Transverse colon (tissue), 4 donors: ENCODE measurements around the gene GNA12. TPM values are rescaled to one million over a fixed set of nuclear protein-coding genes. Genes with fewer than 3 reads are reported as not detected.

Source experiments
- DNase-seq: peaks from one replicate; pipeline ENCODE4 v3.0.0-alpha.2; 2019
- H3K27ac ChIP-seq, 4 donors: fragments of 200-600 bp; sonication (generic); 2 replicates each; pipeline ENCODE4 v1.5.1; 2016 to 2018; ENCODE audit warnings: inconsistent platforms in 4 of 4
- H3K27me3 ChIP-seq: fragments of 200-600 bp; sonication (generic); 2 replicates; pipeline ENCODE4 v1.5.1; 2017; ENCODE audit warnings: inconsistent platforms
- H3K36me3 ChIP-seq, 4 donors: fragments of 200-600 bp; sonication (generic); 2 replicates each; pipeline ENCODE4 v1.5.1; 2017 to 2019; ENCODE audit warnings: inconsistent platforms in 4 of 4
- H3K4me1 ChIP-seq, 4 donors: fragments of 200-600 bp; sonication (generic); 2 replicates each; pipeline ENCODE4 v1.5.1; 2017 to 2020; ENCODE audit warnings: inconsistent platforms in 4 of 4
- H3K4me3 ChIP-seq, 4 donors: fragments of 200-600 bp; sonication (generic); 1 replicate in 1 of 4; 2 replicates in 3 of 4; pipeline versions ENCODE4 v1.5.1 to v1.6.1; 2017 to 2019; ENCODE audit warnings: inconsistent platforms in 4 of 4
- H3K9me3 ChIP-seq, 2 donors: fragments of 200-600 bp; sonication (generic); 2 replicates each; pipeline ENCODE4 v1.5.1; 2017 to 2019; ENCODE audit warnings: inconsistent platforms in 2 of 2
- EP300 ChIP-seq: sonication (generic); formaldehyde crosslinking; IDR thresholded peaks from one replicate; pipeline ENCODE4 v1.6.1; 2017; ENCODE audit warnings: antibody characterized with exemption, low read depth
- POLR2A ChIP-seq: fragments of 450-650 bp; IDR thresholded peaks from one replicate; pipeline ENCODE4 v1.6.1; 2016; ENCODE audit warnings: antibody characterized with exemption, mild to moderate bottlenecking, moderate library complexity
- POLR2AphosphoS5 ChIP-seq, 3 donors: sonication (generic); formaldehyde crosslinking; IDR thresholded peaks; one replicate each; pipeline ENCODE4 v1.6.1; 2016; ENCODE audit warnings: antibody characterized with exemption in 3 of 3
- WGBS, 2 donors: methylation state at CpG; one replicate each; pipeline ENCODE4 v1.1.5; 2018; ENCODE audit warnings: low coverage in 1 of 2; 5-methylcytosine and 5-hydroxymethylcytosine counted together
- in situ Hi-C, 4 donors: fragments of 200-750 bp; cut with MboI; loops; one replicate each; pipeline versions ENCODE4 v1.15.0 to v1.15.1; 2017; ENCODE audit warnings: low sequenced_read_pairs in 3 of 4, low pct_ligation_motif_present in 1 of 4, low pct_unique_long_range_greater_than_20kb in 1 of 4
- intact Hi-C: fragments of 100-400 bp; cut with DNase I; formaldehyde crosslinking; loops from one replicate; pipeline ENCODE4 v1.15.1; 2023; ENCODE audit warnings: low total_unique reads
- total RNA-seq, 4 donors: library from RNA; depleted of rRNA; stranded (reverse); fragments of >200 nt; gene quantifications; one replicate each; pipeline ENCODE4 v1.1.0, GENCODE V29; 2016
- TF ChIP-seq, protein P1 (sequence below), 5 experiments: fragments of 200-600 bp in 3 of 5; fragments of 450-650 bp in 2 of 5; sonication (generic) in 3 of 5; IDR thresholded peaks; 1 replicate in 2 of 5; 2 replicates in 3 of 5; pipeline ENCODE4 v1.5.1; 2016 to 2017; ENCODE audit warnings: antibody characterized with exemption in 5 of 5, inconsistent platforms in 3 of 5, mild to moderate bottlenecking in 2 of 5, moderate library complexity in 1 of 5

The GNA12 gene
- total RNA-seq, 4 donors from 2014 or later, result 18.9 to 39.6 (median 22.2) TPM

DNA sequence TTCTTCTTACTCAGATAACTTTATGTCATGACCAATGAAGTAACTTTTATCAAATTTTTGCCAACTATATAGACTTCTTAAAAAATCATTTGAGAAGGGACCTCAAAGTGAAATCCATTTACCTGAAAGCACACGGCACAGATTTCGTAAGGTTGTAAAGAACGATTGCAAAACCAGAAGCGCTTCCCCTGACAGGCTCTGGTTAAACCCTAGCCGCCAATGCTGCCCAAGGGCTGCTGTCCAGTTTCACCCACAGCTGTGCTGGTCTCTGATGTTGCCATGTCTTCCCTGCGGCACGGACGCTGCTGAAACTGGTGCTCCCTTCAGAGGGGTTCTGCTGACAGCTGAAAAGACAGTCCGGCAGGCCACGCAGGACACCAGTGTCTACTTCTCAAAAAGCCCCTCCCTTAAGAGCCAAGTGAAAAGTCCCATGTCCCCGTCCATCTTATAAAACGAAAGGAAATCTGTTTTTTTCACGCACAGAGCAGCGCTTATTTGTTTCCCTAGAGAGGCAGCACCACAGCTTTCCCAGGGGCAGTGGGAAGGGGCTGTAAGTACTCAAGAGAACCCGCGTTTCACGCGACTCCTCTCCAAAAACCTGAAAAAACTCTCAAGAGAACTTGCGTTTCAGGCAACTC, 32.5 kb downstream of the GNA12 start:
- Histone ChIP-seq H3K27ac (peak overlapping the region; percentile 35 to 65 (median 52)), H3K27me3 (no peaks in the 10 kb centered on the region), H3K9me3 (no peaks in the 10 kb centered on the region), H3K4me3 (peak overlapping the region in 1 of 4 donors; percentile 12), H3K36me3 (no peaks in the 10 kb centered on the region), H3K4me1 (peaks cover 0 to 4% (median 0%) of the 10 kb centered on the region in 4 donors)
- DNase-seq, result no peak
- in situ Hi-C loops (no loop called here), intact Hi-C loops (no loop called here)
- TF ChIP-seq POLR2AphosphoS5 (IDR thresholded peaks at IDR 0.05), result no peak
- no peak for TF ChIP-seq POLR2A
- TF ChIP-seq EP300, result no peak
- TF ChIP-seq, protein P1, sequence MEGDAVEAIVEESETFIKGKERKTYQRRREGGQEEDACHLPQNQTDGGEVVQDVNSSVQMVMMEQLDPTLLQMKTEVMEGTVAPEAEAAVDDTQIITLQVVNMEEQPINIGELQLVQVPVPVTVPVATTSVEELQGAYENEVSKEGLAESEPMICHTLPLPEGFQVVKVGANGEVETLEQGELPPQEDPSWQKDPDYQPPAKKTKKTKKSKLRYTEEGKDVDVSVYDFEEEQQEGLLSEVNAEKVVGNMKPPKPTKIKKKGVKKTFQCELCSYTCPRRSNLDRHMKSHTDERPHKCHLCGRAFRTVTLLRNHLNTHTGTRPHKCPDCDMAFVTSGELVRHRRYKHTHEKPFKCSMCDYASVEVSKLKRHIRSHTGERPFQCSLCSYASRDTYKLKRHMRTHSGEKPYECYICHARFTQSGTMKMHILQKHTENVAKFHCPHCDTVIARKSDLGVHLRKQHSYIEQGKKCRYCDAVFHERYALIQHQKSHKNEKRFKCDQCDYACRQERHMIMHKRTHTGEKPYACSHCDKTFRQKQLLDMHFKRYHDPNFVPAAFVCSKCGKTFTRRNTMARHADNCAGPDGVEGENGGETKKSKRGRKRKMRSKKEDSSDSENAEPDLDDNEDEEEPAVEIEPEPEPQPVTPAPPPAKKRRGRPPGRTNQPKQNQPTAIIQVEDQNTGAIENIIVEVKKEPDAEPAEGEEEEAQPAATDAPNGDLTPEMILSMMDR (IDR thresholded peaks at IDR 0.05), result no peak
- 71 to 96% methylated on average over 5 to 19 of the region's 19 CpGs for WGBS, 2 donors

DNA sequence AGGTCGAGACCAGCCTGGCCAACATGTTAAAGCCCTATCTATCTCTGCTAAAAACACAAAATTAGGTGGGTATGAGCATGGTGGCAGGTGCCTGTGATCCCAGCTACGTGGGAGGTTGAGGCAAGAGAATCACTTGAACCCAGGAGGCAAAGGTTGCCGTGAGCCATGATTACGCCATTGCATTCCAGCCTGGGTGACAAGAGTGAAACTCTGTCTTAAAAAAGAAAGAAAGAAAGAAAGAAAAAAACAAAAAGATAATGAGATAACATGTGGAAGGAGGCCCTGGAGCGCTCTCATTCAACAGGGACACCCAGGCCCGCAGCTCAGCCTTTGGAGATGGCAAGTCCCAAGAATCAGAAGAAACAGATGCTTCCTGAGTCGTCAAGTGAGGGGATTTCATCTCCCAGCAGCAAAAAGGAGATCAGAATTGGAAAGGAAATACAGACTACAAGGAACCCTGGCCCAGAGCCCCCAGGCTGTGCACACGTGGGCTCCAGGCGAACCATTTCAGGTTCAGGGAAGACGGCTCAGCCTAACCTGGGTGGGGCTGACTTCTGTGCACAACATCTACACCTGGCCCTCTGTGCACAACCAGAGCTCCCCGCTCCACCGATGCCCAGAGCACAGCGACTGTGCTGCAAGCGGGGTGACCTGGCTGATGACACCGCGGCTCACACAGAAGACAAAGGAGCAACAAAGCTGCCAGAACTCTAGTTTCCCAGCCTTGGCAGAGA, 33.3 kb downstream of the GNA12 start:
- no peak for DNase-seq
- Histone ChIP-seq H3K27ac (peak overlapping the region; percentile 35 to 65 (median 52)), H3K36me3 (no peaks in the 10 kb centered on the region), H3K27me3 (no peaks in the 10 kb centered on the region), H3K9me3 (no peaks in the 10 kb centered on the region), H3K4me3 (no peak overlapping the region), H3K4me1 (peaks cover 0 to 4% (median 0%) of the 10 kb centered on the region in 4 donors)
- in situ Hi-C loops (no loop called here), intact Hi-C loops (no loop called here)
- TF ChIP-seq, protein P1 (IDR thresholded peaks at IDR 0.05), result no peak
- TF ChIP-seq POLR2A (no peak), POLR2AphosphoS5 (IDR thresholded peaks at IDR 0.05) (no peak), EP300 (no peak)
- WGBS, 2 donors, result 40 to 85% methylated on average over 1 to 16 of the region's 16 CpGs

DNA sequence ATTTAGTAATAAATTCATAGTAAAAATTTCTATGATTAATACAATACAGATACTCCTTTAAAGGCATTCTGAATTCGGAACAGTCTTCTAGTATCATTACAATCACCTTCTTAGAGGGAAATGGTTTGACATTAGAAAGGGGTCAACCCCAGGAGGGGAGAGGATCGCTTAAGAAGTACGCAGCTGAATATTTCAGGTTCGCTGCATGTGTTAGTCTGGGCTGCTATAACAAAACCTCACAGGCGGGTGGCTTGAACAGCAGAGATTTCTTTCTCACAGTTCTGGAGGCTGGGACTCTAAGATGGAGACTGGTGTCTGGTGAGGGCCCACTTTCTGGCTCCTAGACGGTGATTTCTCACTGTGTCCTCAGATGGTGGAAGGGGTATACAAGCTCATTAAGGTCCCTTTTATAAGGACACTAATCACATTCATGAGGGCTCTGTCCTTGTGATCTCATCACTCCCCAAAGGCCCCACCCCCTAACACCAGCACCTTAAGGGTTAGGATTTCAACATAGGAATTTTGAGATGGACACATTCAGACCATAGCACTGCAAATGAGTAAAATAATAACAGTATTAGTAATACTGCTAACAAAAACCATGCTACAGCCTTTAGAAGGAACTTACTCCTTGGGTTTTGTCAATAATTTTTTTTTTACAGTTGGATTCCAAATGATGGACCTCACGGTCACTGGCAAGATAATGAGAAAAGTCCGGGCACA, 34.0 kb downstream of the GNA12 start:
- Histone ChIP-seq H3K4me1 (peaks cover 0 to 7% (median 0%) of the 10 kb centered on the region in 4 donors), H3K27ac (peak overlapping the region in 1 of 4 donors; percentile 53), H3K27me3 (no peaks in the 10 kb centered on the region), H3K4me3 (no peak overlapping the region), H3K36me3 (no peaks in the 10 kb centered on the region), H3K9me3 (no peaks in the 10 kb centered on the region)
- intact Hi-C loops (no loop called here), in situ Hi-C loops (no loop called here)
- no peak for DNase-seq
- WGBS, 2 donors, result 98 to 100% methylated on average over 5 to 8 of the region's 8 CpGs
- no peak for TF ChIP-seq EP300
- no peak for TF ChIP-seq POLR2AphosphoS5 (IDR thresholded peaks at IDR 0.05)
- TF ChIP-seq POLR2A, result no peak
- TF ChIP-seq, protein P1 (IDR thresholded peaks at IDR 0.05), result no peak
